Lower leg skin (tissue), 3 donors: ENCODE results near the gene GALNT4.

Experiments
- CTCF ChIP-seq, 3 donors: fragments of 450-650 bp; IDR thresholded peaks; one replicate each; pipeline ENCODE4 v1.5.1; 2016; ENCODE audit warnings: antibody characterized with exemption in 3 of 3, mild to moderate bottlenecking in 3 of 3, moderate library complexity in 2 of 3
- POLR2A ChIP-seq, 2 donors: fragments of 450-650 bp; IDR thresholded peaks; one replicate each; pipeline ENCODE4 v1.6.1; 2016 to 2017; ENCODE audit warnings: antibody characterized with exemption in 2 of 2, mild to moderate bottlenecking in 1 of 2, moderate library complexity in 1 of 2

- TF ChIP-seq CTCF (IDR thresholded peaks at IDR 0.05) (no peak), POLR2A (IDR thresholded peaks at IDR 0.05) (no peak)
These were observed 3.8 kb upstream of the GALNT4 start for GRCh38 chr12:89528434-89528833.
